Mesodermal cell (in vitro differentiated cells): ENCODE measurements around the gene SSNA1.

Experiments
- H3K27ac ChIP-seq: 2 replicates; pipeline ENCODE4 v1.7.0; 2013; ENCODE audit warnings: mild to moderate bottlenecking, low read depth, low read length, moderate library complexity; ENCODE audit not compliant: severe bottlenecking
- H3K36me3 ChIP-seq: 2 replicates; pipeline ENCODE4 v1.7.1; 2013; ENCODE audit warnings: mild to moderate bottlenecking, low read length, moderate library complexity; ENCODE audit not compliant: control insufficient read depth, insufficient read depth
- H3K4me1 ChIP-seq: one replicate; pipeline ENCODE4 v1.7.1; 2013; ENCODE audit warnings: mild to moderate bottlenecking, low read length; ENCODE audit not compliant: insufficient read depth, control insufficient read depth, poor library complexity, severe bottlenecking
- H3K4me3 ChIP-seq: 2 replicates; pipeline ENCODE4 v1.7.0; 2013; ENCODE audit warnings: low read length, control low read depth, mild to moderate bottlenecking; ENCODE audit not compliant: insufficient read depth, poor library complexity, severe bottlenecking; ENCODE audit errors: extremely low read depth
- H3K9me3 ChIP-seq: 2 replicates; pipeline ENCODE4 v1.7.1; 2013; ENCODE audit warnings: mild to moderate bottlenecking, low read length, moderate library complexity; ENCODE audit not compliant: control insufficient read depth
- WGBS, 2 experiments: methylation state at CpG; one replicate each; pipeline ENCODE4 v1.1.5; 2013; ENCODE audit warnings: missing lambda C conversion rate in 2 of 2; ENCODE audit not compliant: insufficient coverage in 2 of 2; 5-methylcytosine and 5-hydroxymethylcytosine counted together

The SSNA1 gene

GRCh38 chr9:137232510-137232909, 44.0 kb downstream of the SSNA1 start:
- Histone ChIP-seq H3K4me3 (no peak overlapping the region), H3K4me1 (peaks cover 9% of the 10 kb centered on the region), H3K36me3 (no peaks in the 10 kb centered on the region), H3K27ac (no peak overlapping the region), H3K9me3 (no peaks in the 10 kb centered on the region)
- 90 to 92% methylated on average over 24 of the region's 24 CpGs for WGBS, 2 experiments

GRCh38 chr9:137233143-137233980, 44.9 kb downstream of the SSNA1 start:
- no peaks in the 10 kb centered on the region for H3K9me3 ChIP-seq
- H3K4me1 ChIP-seq: peaks cover 9% of the 10 kb centered on the region
- WGBS, 2 experiments: 94% methylated on average over 25 to 35 of the region's 40 CpGs
- no peak overlapping the region for H3K27ac ChIP-seq
- no peaks in the 10 kb centered on the region for H3K36me3 ChIP-seq
- no peak overlapping the region for H3K4me3 ChIP-seq

GRCh38 chr9:137234055-137234697, 45.7 kb downstream of the SSNA1 start:
- WGBS, 2 experiments: 89 to 92% methylated on average over 11 to 38 of the region's 40 CpGs
- Histone ChIP-seq H3K4me3 (no peak overlapping the region), H3K9me3 (no peaks in the 10 kb centered on the region)

GRCh38 chr9:137234758-137235423, 46.4 kb downstream of the SSNA1 start:
- Histone ChIP-seq H3K27ac (no peak overlapping the region), H3K9me3 (no peaks in the 10 kb centered on the region)
- WGBS, 2 experiments: 83 to 87% methylated on average over 13 to 16 of the region's 18 CpGs

More at GRCh38 chr9:137234055-137234697, 45.7 kb downstream of the SSNA1 start:
- Histone ChIP-seq H3K27ac (no peak overlapping the region), H3K4me1 (peaks cover 9% of the 10 kb centered on the region), H3K36me3 (no peaks in the 10 kb centered on the region)

GRCh38 chr9:137235424-137236237, 47.2 kb downstream of the SSNA1 start:
- Histone ChIP-seq H3K9me3 (no peaks in the 10 kb centered on the region), H3K4me1 (peaks cover 5% of the 10 kb centered on the region), H3K27ac (no peak overlapping the region), H3K36me3 (no peaks in the 10 kb centered on the region), H3K4me3 (no peak overlapping the region)
- WGBS, 2 experiments: 84 to 88% methylated on average over 31 to 32 of the region's 35 CpGs

More at GRCh38 chr9:137234758-137235423, 46.4 kb downstream of the SSNA1 start:
- Histone ChIP-seq H3K4me3 (no peak overlapping the region), H3K4me1 (peaks cover 6% of the 10 kb centered on the region), H3K36me3 (no peaks in the 10 kb centered on the region)

- H3K27ac ChIP-seq: no peak overlapping the region
These were observed 47.9 kb downstream of the SSNA1 start for GRCh38 chr9:137236238-137236935.

GRCh38 chr9:137236936-137237421, 48.5 kb downstream of the SSNA1 start:
- H3K9me3 ChIP-seq: no peaks in the 10 kb centered on the region
- WGBS, 2 experiments: 71 to 75% methylated on average over 9 to 10 of the region's 11 CpGs
- peaks cover 5% of the 10 kb centered on the region for H3K36me3 ChIP-seq
- H3K4me1 ChIP-seq: peaks cover 5% of the 10 kb centered on the region
- H3K4me3 ChIP-seq: no peak overlapping the region
- no peak overlapping the region for H3K27ac ChIP-seq

More at GRCh38 chr9:137236238-137236935, 47.9 kb downstream of the SSNA1 start:
- H3K9me3 ChIP-seq: no peaks in the 10 kb centered on the region
- WGBS, 2 experiments: 34 to 39% methylated on average over 28 to 29 of the region's 31 CpGs
- peaks cover 5% of the 10 kb centered on the region for H3K4me1 ChIP-seq
- H3K36me3 ChIP-seq: no peaks in the 10 kb centered on the region
- H3K4me3 ChIP-seq: no peak overlapping the region

GRCh38 chr9:137237759-137238726, 49.6 kb downstream of the SSNA1 start:
- peaks cover 16% of the 10 kb centered on the region for H3K36me3 ChIP-seq
- H3K4me1 ChIP-seq: peaks cover 12% of the 10 kb centered on the region
- WGBS, 2 experiments: 78 to 83% methylated on average over 11 of the region's 13 CpGs
- H3K27ac ChIP-seq: no peak overlapping the region
- H3K9me3 ChIP-seq: no peaks in the 10 kb centered on the region
- H3K4me3 ChIP-seq: no peak overlapping the region
